Fibroblast of pulmonary artery (primary cell): ENCODE measurements around the gene VSTM4.

ENCODE experiments used
- DNase-seq: peaks from one replicate; pipeline ENCODE4 v3.0.0-alpha.2; 2010; ENCODE audit warnings: low read depth
- H3K4me3 ChIP-seq: replicated peaks from 2 replicates; pipeline ENCODE4 v1.5.1; 2011; ENCODE audit warnings: low read depth, mild to moderate bottlenecking, control low read depth, low read length, moderate library complexity
- CTCF ChIP-seq: IDR thresholded peaks from 2 replicates; pipeline ENCODE4 v1.5.1; 2011; ENCODE audit warnings: mild to moderate bottlenecking, control low read depth, low read length, inconsistent platforms; ENCODE audit errors: missing control alignments

Gene VSTM4

GRCh38 chr10:49050906-49051305 is 64.4 kb downstream of the VSTM4 start:
- H3K4me3 ChIP-seq = no peak overlapping the region
- DNase-seq = no peak
- no peak for TF ChIP-seq CTCF

- DNase-seq = no peak
- TF ChIP-seq CTCF = no peak
- no peak overlapping the region for H3K4me3 ChIP-seq
These were observed 65.0 kb downstream of the VSTM4 start for GRCh38 chr10:49050366-49050765.

- DNase-seq = no peak
- H3K4me3 ChIP-seq = no peak overlapping the region
These were observed 65.7 kb downstream of the VSTM4 start for GRCh38 chr10:49049660-49050059.

GRCh38 chr10:49047128-49047639 is 68.1 kb downstream of the VSTM4 start:
- TF ChIP-seq CTCF = no peak
- no peak for DNase-seq
- no peak overlapping the region for H3K4me3 ChIP-seq

More at GRCh38 chr10:49049660-49050059, 65.7 kb downstream of the VSTM4 start:
- TF ChIP-seq CTCF = no peak

GRCh38 chr10:49044293-49045193 is 70.8 kb downstream of the VSTM4 start:
- DNase-seq = no peak
- TF ChIP-seq CTCF = no peak
- H3K4me3 ChIP-seq = no peak overlapping the region

GRCh38 chr10:49040601-49041000 is 74.7 kb downstream of the VSTM4 start:
- no peak for TF ChIP-seq CTCF
- H3K4me3 ChIP-seq = no peak overlapping the region
- no peak for DNase-seq
